IMR-90 (cell line): Measurements from ENCODE around the gene ZNF836. TPM values are rescaled to one million over a fixed set of nuclear protein-coding genes. Genes with fewer than 3 reads are reported as not detected.

ENCODE experiments used
- ATAC-seq: fragments of 200-7000 bp; cut with Tn5 transposase; 2 replicates; pipeline ENCODE4 v1.9.1; 2020; ENCODE audit warnings: low read depth, mild to moderate bottlenecking, moderate library complexity
- BruUV-seq: library from RNA; stranded (reverse); fragments of 400-500 nt; replicated peaks from 2 replicates; lab custom pipeline; 2021; lab: Mats Ljungman, UMichigan
- CTCF ChIA-PET: fragments of 300-600 bp; formaldehyde crosslinking; extraction: SDS; loops from one replicate; lab custom pipeline; 2021; ENCODE audit warnings: antibody characterized with exemption; lab: Yijun Ruan, JAX
- POLR2A ChIA-PET: fragments of 300-600 bp; sonication (Branson Sonifier 250); formaldehyde crosslinking; loops from one replicate; lab custom pipeline; 2022; ENCODE audit warnings: antibody characterized with exemption; ENCODE audit not compliant: unreplicated experiment; lab: Charles Lee
- DNase-seq: peaks from one replicate; pipeline ENCODE4 v3.0.0; 2013
- H2AFZ ChIP-seq: replicated peaks from 2 replicates; pipeline ENCODE3; 2013; ENCODE audit warnings: low read length, mild to moderate bottlenecking; ENCODE audit not compliant: poor library complexity
- H2AK5ac ChIP-seq: 2 replicates; pipeline ENCODE4 v1.6.1; 2013; ENCODE audit warnings: low read depth, low read length, inconsistent platforms
- H2AK9ac ChIP-seq: replicated peaks from 2 replicates; pipeline ENCODE3; 2013; ENCODE audit warnings: mild to moderate bottlenecking, low read depth, low read length, moderate library complexity; ENCODE audit not compliant: poor library complexity
- H2BK120ac ChIP-seq: 2 replicates; pipeline ENCODE4 v1.6.1; 2013; ENCODE audit warnings: low read depth, low read length, inconsistent platforms
- H2BK15ac ChIP-seq: 3 replicates; pipeline ENCODE4 v1.6.1; 2013; ENCODE audit warnings: low read depth, low read length, inconsistent platforms
- H2BK20ac ChIP-seq: 2 replicates; pipeline ENCODE4 v1.6.1; 2013; ENCODE audit warnings: low read depth, mild to moderate bottlenecking, inconsistent platforms, low read length, moderate library complexity
- H2BK5ac ChIP-seq: 2 replicates; pipeline ENCODE4 v1.6.1; 2013; ENCODE audit warnings: mild to moderate bottlenecking, low read depth, low read length, inconsistent platforms; ENCODE audit not compliant: poor library complexity, severe bottlenecking
- H3K14ac ChIP-seq: replicated peaks from 2 replicates; pipeline ENCODE4 v1.6.1; 2013; ENCODE audit warnings: low read depth, low read length, inconsistent platforms
- H3K18ac ChIP-seq: 2 replicates; pipeline ENCODE4 v1.6.1; 2013; ENCODE audit warnings: low read depth, low read length, control low read depth
- H3K23ac ChIP-seq: 2 replicates; pipeline ENCODE4 v1.6.1; 2013; ENCODE audit warnings: low read depth, low read length, inconsistent platforms
- H3K27ac ChIP-seq: 2 replicates; pipeline ENCODE4 v1.5.1; 2013; ENCODE audit warnings: mild to moderate bottlenecking, control low read depth, low read length; ENCODE audit not compliant: insufficient read depth
- H3K27me3 ChIP-seq: 2 replicates; pipeline ENCODE4 v1.6.1; 2013; ENCODE audit warnings: low read length; ENCODE audit not compliant: control insufficient read depth, insufficient read depth
- H3K36me3 ChIP-seq: 2 replicates; pipeline ENCODE4 v1.6.1; 2013; ENCODE audit warnings: low read length, mixed read lengths; ENCODE audit not compliant: control insufficient read depth, insufficient read depth
- H3K4ac ChIP-seq: 2 replicates; pipeline ENCODE4 v1.6.1; 2013; ENCODE audit warnings: low read depth, low read length, inconsistent platforms
- H3K4me1 ChIP-seq: 2 replicates; pipeline ENCODE4 v1.6.1; 2013; ENCODE audit warnings: low read length, mixed read lengths; ENCODE audit not compliant: control insufficient read depth, insufficient read depth
- H3K4me2 ChIP-seq: 2 replicates; pipeline ENCODE4 v1.6.1; 2013; ENCODE audit warnings: low read depth, mild to moderate bottlenecking, control low read depth, low read length, moderate library complexity
- H3K4me3 ChIP-seq: 2 replicates; pipeline ENCODE4 v1.5.1; 2013; ENCODE audit warnings: low read depth, mild to moderate bottlenecking, control low read depth, low read length, moderate library complexity; ENCODE audit not compliant: insufficient read depth
- H3K56ac ChIP-seq: 2 replicates; pipeline ENCODE4 v1.6.1; 2013; ENCODE audit warnings: low read length, inconsistent platforms; ENCODE audit not compliant: insufficient read depth; ENCODE audit errors: extremely low read depth
- H3K79me1 ChIP-seq, 2 experiments: 2 replicates each; pipeline ENCODE4 v1.6.1; 2013; ENCODE audit warnings: low read length in 2 of 2, inconsistent platforms in 1 of 2, low read depth in 1 of 2
- H3K9ac ChIP-seq: 2 replicates; pipeline ENCODE4 v1.6.1; 2013; ENCODE audit warnings: low read depth, low read length, control low read depth
- H3K9me1 ChIP-seq: 2 replicates; pipeline ENCODE4 v1.6.1; 2013; ENCODE audit warnings: low read length, inconsistent platforms; ENCODE audit not compliant: insufficient read depth
- H3K9me3 ChIP-seq: 2 replicates; pipeline ENCODE4 v1.6.1; 2013; ENCODE audit warnings: low read length; ENCODE audit not compliant: control insufficient read depth, insufficient read depth
- H4K20me1 ChIP-seq: 2 replicates; pipeline ENCODE4 v1.6.1; 2013; ENCODE audit warnings: low read length, inconsistent platforms; ENCODE audit not compliant: insufficient read depth
- H4K5ac ChIP-seq: 2 replicates; pipeline ENCODE4 v1.6.1; 2013; ENCODE audit warnings: mild to moderate bottlenecking, low read depth, low read length, control low read depth
- H4K8ac ChIP-seq, 2 experiments: 2 replicates each; pipeline ENCODE4 v1.6.1; 2013; ENCODE audit warnings: low read depth in 2 of 2, low read length in 2 of 2, control low read depth in 1 of 2, inconsistent platforms in 1 of 2
- H4K91ac ChIP-seq: 2 replicates; pipeline ENCODE4 v1.6.1; 2013; ENCODE audit warnings: low read depth, low read length, inconsistent platforms; ENCODE audit not compliant: insufficient read depth
- BHLHE40 ChIP-seq: fragments of 150-350 bp; IDR thresholded peaks from 2 replicates; pipeline ENCODE4 v1.6.1; 2016; ENCODE audit warnings: mild to moderate bottlenecking, low read depth, low read length
- CEBPB ChIP-seq: IDR thresholded peaks from 2 replicates; pipeline ENCODE4 v1.6.1; 2012; ENCODE audit warnings: low read depth, low read length, improper control_type of control experiment
- CHD1 ChIP-seq: IDR thresholded peaks from 2 replicates; pipeline ENCODE4 v1.6.1; 2012; ENCODE audit warnings: low read depth, low read length, improper control_type of control experiment
- CTCF ChIP-seq: conservative IDR thresholded peaks from 2 replicates; pipeline ENCODE4 v1.5.1; 2012; ENCODE audit warnings: mild to moderate bottlenecking, low read depth, low read length, improper control_type of control experiment
- ELK1 ChIP-seq: fragments of 150-350 bp; IDR thresholded peaks from 2 replicates; pipeline ENCODE4 v1.6.1; 2016; ENCODE audit warnings: low read depth, mild to moderate bottlenecking, low read length, moderate library complexity, borderline replicate concordance
- FOS ChIP-seq: fragments of 150-350 bp; IDR thresholded peaks from 2 replicates; pipeline ENCODE4 v1.6.1; 2016; ENCODE audit warnings: low read depth, low read length
- MAFK ChIP-seq: IDR thresholded peaks from 2 replicates; pipeline ENCODE4 v1.6.1; 2012; ENCODE audit warnings: low read depth, low read length, improper control_type of control experiment
- MAZ ChIP-seq: IDR thresholded peaks from 2 replicates; pipeline ENCODE4 v1.6.1; 2012; ENCODE audit warnings: low read depth, mild to moderate bottlenecking, low read length, improper control_type of control experiment, moderate library complexity, borderline replicate concordance
- MXI1 ChIP-seq: IDR thresholded peaks from 2 replicates; pipeline ENCODE4 v1.6.1; 2012; ENCODE audit warnings: low read depth, mild to moderate bottlenecking, low read length, moderate library complexity, borderline replicate concordance
- NFE2L2 ChIP-seq: fragments of 150-350 bp; IDR thresholded peaks from 2 replicates; pipeline ENCODE4 v1.6.1; 2016; ENCODE audit warnings: low read depth, mild to moderate bottlenecking, low read length
- POLR2A ChIP-seq: IDR thresholded peaks from 2 replicates; pipeline ENCODE4 v1.6.1; 2012; ENCODE audit warnings: mild to moderate bottlenecking, low read depth, low read length
- RAD21 ChIP-seq: IDR thresholded peaks from 2 replicates; pipeline ENCODE4 v1.6.1; 2012; ENCODE audit warnings: low read length, improper control_type of control experiment
- RCOR1 ChIP-seq: IDR thresholded peaks from 2 replicates; pipeline ENCODE4 v1.6.1; 2012; ENCODE audit warnings: mild to moderate bottlenecking, low read length, improper control_type of control experiment; ENCODE audit not compliant: insufficient replicate concordance
- RFX5 ChIP-seq: IDR thresholded peaks from 2 replicates; pipeline ENCODE4 v1.8.0; 2012; ENCODE audit warnings: low read depth, mild to moderate bottlenecking, low read length, moderate library complexity
- SMC3 ChIP-seq: fragments of 150-350 bp; IDR thresholded peaks from 2 replicates; pipeline ENCODE4 v1.6.1; 2016; ENCODE audit warnings: low read depth, mild to moderate bottlenecking, antibody characterized with exemption, low read length, moderate library complexity
- WGBS, 2 experiments: methylation state at CpG; one replicate each; pipeline versions ENCODE4 v1.1.5 to v1.1.7; 2013; ENCODE audit warnings: missing lambda C conversion rate in 2 of 2; ENCODE audit not compliant: insufficient read length in 1 of 2; ENCODE audit errors: extremely low coverage in 2 of 2; 5-methylcytosine and 5-hydroxymethylcytosine counted together
- dilution Hi-C: fragments of 300-500 bp; cut with HindIII; formaldehyde crosslinking; loops from one replicate; pipeline ENCODE4 v1.14.3; 2018; ENCODE audit warnings: low sequenced_read_pairs; ENCODE audit not compliant: unreplicated experiment
- in situ Hi-C: fragments of 300-500 bp; cut with MboI; formaldehyde crosslinking; loops from 3 replicates; pipeline ENCODE4 v1.14.3; 2019; ENCODE audit warnings: low sequenced_read_pairs, inconsistent platforms, mixed read lengths
- intact Hi-C: fragments of 100-400 bp; cut with micrococcal nuclease; formaldehyde crosslinking; loops from 2 replicates; pipeline ENCODE4 v1.10.0; 2022
- polyA plus RNA-seq, 3 experiments: library from polyadenylated mRNA; depleted of rRNA; stranded (reverse); fragments of >200 nt; gene quantifications; 2 replicates each; pipeline ENCODE4 v1.2.3, GENCODE V29; 2012; ENCODE audit warnings: low replicate concordance in 1 of 3
- total RNA-seq: library from RNA; depleted of rRNA; stranded (reverse); fragments of >200 nt; gene quantifications from 2 replicates; pipeline ENCODE4 v1.2.3, GENCODE V29; 2012

Gene ZNF836
- total and polyA plus RNA-seq, 2 of the 4 experiments (the other 2 are of a cell fraction), result 1.1 to 4.1 TPM

GRCh38 chr19:52140032-52140710 is 31.2 kb downstream of the ZNF836 start:
- Histone ChIP-seq H3K36me3 (peaks cover 2% of the 10 kb centered on the region), H2BK120ac (no peak overlapping the region), H3K79me1 (peaks cover 14 to 21% of the 10 kb centered on the region in 2 experiments), H3K4me3 (peak overlapping the region; percentile 31; the same call in 1 of the 2 replicates), H3K56ac (no peak overlapping the region), H2BK15ac (no peak overlapping the region), H3K27ac (no peak overlapping the region), H4K8ac (peak overlapping the region; percentile 73 to 86; a peak in 3 of 4 replicates), H3K18ac (no peak overlapping the region), H3K9me1 (no peaks in the 10 kb centered on the region), H2BK20ac (no peak overlapping the region), H4K20me1 (no peaks in the 10 kb centered on the region), H2AFZ (peak overlapping the region; percentile 89), H3K9ac (peak overlapping the region; percentile 30; the same call in 1 of the 2 replicates), H3K4me1 (peaks cover 2% of the 10 kb centered on the region), H2AK9ac (no peak overlapping the region), H2AK5ac (no peak overlapping the region), H3K9me3 (peaks cover 10% of the 10 kb centered on the region), H4K91ac (no peak overlapping the region), H3K27me3 (no peaks in the 10 kb centered on the region), H3K14ac (peak overlapping the region; percentile 68; the same call in 1 of the 2 replicates), H2BK5ac (no peak overlapping the region), H4K5ac (peak overlapping the region; percentile 32; the same call in 1 of the 2 replicates), H3K4me2 (peak overlapping the region; percentile 52), H3K23ac (no peak overlapping the region), H3K4ac (no peak overlapping the region; the same call in 1 of the 2 replicates)
- whole genome bisulfite sequencing, 2 experiments, result 0% methylated on average over 10 of the region's 22 CpGs; no CpG with 5 or more reads in 1 of the 2 experiments
- BruUV-seq, result no TSS peak
- dilution Hi-C loops, result no loop called here
- ATAC-seq (peak; percentile 99), DNase-seq (no peak)
- in situ Hi-C loops, result no loop called here
- intact Hi-C loops, result no loop called here
- ChIA-PET POLR2A (interaction anchor here (0.6 kb wide), 1 partner anchor 1365 kb away, joined by 4 read pairs; no protein-coding TSS in a partner anchor), CTCF (interaction anchor here (0.7 to 1.1 kb wide), 2 partner anchors 75 to 97 kb away, joined by 3 to 6 read pairs; no protein-coding TSS in a partner anchor)
- TF ChIP-seq POLR2A (no peak), RAD21 (no peak), FOS (no peak), RFX5 (no peak), SMC3 (no peak), NFE2L2 (no peak), BHLHE40 (no peak), MAZ (no peak), RCOR1 (no peak), MAFK (no peak), CTCF (no peak), CHD1 (no peak), ELK1 (no peak), CEBPB (no peak), MXI1 (no peak)
